Subcutaneous adipose tissue (tissue), 4 donors: Measurements from ENCODE around the gene NOD2. TPM values are rescaled to one million over a fixed set of nuclear protein-coding genes. Genes with fewer than 3 reads are reported as not detected.

Experiments
- small RNA-seq: library from RNA; depleted of rRNA; stranded (forward); fragments of <200 nt; gene quantifications from one replicate; pipeline ENCODE3, GENCODE V24; 2016
- total RNA-seq, 4 donors: library from RNA; depleted of rRNA; stranded (reverse); fragments of >200 nt; gene quantifications; one replicate each; pipeline ENCODE4 v1.1.0, GENCODE V29; 2016
- TF ChIP-seq, protein P1 (sequence below): fragments of 450-650 bp; IDR thresholded peaks from one replicate; pipeline ENCODE4 v1.5.1; 2016; ENCODE audit warnings: low read depth, mild to moderate bottlenecking, control low read depth, antibody characterized with exemption, moderate library complexity

The NOD2 gene
- total RNA-seq, 4 donors from 2014 or later = 0.94 to 10.2 (median 3.1) TPM

DNA sequence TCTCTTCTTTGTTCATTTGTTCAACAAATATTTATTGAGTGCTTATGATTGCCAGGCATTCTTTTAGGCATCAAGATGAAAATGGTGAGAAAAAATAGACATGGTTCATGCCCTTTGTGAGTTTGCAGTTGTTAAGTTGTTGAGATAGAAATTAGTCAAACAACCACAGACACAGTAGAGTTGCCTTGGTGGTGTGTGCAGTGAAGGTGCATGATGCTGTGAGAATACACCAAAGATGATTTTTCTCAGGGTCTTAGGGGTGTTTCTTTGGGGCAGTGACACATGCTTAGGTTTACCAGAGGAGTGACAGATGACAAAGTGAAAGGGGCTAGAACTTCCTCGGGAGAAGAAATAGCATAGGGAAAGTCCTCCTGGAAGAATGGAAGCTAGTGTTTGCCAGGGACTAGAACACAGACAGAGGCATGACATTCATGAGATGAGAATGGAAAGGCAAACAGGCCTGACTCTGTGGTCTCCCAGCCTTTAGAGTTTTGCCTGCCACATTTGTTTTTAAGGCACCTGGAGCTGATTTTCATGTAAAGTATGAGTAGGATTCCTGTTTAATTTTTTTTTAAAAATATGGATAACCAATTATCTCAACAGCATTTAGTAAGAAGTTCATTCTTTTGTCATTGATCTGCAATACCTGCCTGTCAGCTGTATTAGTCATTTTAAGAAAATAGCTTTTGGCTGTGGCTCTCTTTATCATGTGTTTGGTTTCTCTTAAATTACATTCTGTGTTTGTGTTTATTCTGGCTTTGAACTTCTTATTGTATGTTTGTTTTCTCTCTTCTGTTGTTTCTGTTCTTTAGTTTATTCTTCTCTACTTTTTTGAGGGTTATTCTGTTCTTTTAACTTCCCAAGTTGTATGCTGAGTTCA, 85.1 kb downstream of the NOD2 start:
- TF ChIP-seq, protein P1, sequence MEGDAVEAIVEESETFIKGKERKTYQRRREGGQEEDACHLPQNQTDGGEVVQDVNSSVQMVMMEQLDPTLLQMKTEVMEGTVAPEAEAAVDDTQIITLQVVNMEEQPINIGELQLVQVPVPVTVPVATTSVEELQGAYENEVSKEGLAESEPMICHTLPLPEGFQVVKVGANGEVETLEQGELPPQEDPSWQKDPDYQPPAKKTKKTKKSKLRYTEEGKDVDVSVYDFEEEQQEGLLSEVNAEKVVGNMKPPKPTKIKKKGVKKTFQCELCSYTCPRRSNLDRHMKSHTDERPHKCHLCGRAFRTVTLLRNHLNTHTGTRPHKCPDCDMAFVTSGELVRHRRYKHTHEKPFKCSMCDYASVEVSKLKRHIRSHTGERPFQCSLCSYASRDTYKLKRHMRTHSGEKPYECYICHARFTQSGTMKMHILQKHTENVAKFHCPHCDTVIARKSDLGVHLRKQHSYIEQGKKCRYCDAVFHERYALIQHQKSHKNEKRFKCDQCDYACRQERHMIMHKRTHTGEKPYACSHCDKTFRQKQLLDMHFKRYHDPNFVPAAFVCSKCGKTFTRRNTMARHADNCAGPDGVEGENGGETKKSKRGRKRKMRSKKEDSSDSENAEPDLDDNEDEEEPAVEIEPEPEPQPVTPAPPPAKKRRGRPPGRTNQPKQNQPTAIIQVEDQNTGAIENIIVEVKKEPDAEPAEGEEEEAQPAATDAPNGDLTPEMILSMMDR = no peak

DNA sequence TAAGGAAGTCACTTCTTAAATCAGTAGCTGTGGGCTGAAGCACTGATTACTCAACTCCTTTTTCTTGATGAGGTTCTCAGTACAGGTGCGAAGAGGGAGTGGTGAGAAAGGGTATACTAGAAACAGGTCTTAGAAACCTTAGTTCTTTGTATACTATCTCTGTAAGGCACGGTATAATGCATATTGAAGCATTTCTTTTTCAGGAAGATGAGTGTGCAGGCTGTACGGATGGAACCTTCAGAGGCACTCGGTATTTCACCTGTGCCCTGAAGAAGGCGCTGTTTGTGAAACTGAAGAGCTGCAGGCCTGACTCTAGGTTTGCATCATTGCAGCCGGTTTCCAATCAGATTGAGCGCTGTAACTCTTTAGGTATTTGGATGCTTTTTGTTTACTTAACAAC, 87.6 kb downstream of the NOD2 start:
- TF ChIP-seq, protein P1 = no peak

DNA sequence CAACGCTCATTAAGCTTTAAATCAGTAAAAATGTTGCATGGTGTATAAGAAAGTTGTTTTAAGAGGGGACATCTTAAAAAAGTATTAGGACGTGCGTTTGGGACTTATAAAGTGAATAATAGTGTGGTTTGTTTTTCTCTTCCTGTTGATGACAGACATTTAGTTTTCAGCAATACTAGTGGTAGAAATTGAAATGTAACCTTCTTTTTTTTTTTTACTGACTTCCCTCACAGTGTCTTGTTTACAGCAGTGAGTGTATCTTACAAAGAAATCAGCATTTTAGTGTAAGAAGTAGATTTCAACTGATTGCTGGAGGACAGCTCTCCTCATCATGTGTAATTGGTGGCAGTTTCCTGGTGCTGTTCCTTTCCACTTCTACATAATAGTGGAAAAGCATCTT, 88.1 kb downstream of the NOD2 start:
- TF ChIP-seq, protein P1 = no peak

Small RNAs within 50 kb of the gene (small RNA-seq; reads per million reads assigned to genes)
- gene MIR3181 = not detected

Other genes with a start within 250 kb of the NOD2 start
- gene NKD1, start 145.2 kb upstream of the NOD2 start, total RNA-seq = 1 to 10 TPM in 3 of 4 donors, under 1 TPM in 1; 0.68 to 2.9 (median 2.1) TPM
- 1 to 10 TPM; 3.0 to 8.5 (median 4.0) TPM for gene SNX20, start 12.3 kb upstream of the NOD2 start, total RNA-seq
- gene CYLD, start 48.5 kb downstream of the NOD2 start, total RNA-seq = 10 to 100 TPM; 35.8 to 40.1 (median 37.2) TPM